ENCODE results near the gene DLGAP4.

GRCh38 chr20:36469973-36470372, 163.8 kb downstream of the DLGAP4 start:
- TF ChIP-seq, protein P1, sequence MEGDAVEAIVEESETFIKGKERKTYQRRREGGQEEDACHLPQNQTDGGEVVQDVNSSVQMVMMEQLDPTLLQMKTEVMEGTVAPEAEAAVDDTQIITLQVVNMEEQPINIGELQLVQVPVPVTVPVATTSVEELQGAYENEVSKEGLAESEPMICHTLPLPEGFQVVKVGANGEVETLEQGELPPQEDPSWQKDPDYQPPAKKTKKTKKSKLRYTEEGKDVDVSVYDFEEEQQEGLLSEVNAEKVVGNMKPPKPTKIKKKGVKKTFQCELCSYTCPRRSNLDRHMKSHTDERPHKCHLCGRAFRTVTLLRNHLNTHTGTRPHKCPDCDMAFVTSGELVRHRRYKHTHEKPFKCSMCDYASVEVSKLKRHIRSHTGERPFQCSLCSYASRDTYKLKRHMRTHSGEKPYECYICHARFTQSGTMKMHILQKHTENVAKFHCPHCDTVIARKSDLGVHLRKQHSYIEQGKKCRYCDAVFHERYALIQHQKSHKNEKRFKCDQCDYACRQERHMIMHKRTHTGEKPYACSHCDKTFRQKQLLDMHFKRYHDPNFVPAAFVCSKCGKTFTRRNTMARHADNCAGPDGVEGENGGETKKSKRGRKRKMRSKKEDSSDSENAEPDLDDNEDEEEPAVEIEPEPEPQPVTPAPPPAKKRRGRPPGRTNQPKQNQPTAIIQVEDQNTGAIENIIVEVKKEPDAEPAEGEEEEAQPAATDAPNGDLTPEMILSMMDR (IDR thresholded peaks at IDR 0.05 in 8 of 11, conservative IDR thresholded peaks at IDR 0.05 in 3 of 11) = no peak
- TF ChIP-seq POLR2AphosphoS5 (IDR thresholded peaks at IDR 0.05) = peak in 1 of 3 donors; percentile 41
